ENCODE data around the gene CIART.
A peak's percentile ranks its signal among the peaks of the same experiment; 100 is the strongest.

- TF ChIP-seq, protein P1, sequence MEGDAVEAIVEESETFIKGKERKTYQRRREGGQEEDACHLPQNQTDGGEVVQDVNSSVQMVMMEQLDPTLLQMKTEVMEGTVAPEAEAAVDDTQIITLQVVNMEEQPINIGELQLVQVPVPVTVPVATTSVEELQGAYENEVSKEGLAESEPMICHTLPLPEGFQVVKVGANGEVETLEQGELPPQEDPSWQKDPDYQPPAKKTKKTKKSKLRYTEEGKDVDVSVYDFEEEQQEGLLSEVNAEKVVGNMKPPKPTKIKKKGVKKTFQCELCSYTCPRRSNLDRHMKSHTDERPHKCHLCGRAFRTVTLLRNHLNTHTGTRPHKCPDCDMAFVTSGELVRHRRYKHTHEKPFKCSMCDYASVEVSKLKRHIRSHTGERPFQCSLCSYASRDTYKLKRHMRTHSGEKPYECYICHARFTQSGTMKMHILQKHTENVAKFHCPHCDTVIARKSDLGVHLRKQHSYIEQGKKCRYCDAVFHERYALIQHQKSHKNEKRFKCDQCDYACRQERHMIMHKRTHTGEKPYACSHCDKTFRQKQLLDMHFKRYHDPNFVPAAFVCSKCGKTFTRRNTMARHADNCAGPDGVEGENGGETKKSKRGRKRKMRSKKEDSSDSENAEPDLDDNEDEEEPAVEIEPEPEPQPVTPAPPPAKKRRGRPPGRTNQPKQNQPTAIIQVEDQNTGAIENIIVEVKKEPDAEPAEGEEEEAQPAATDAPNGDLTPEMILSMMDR (IDR thresholded peaks at IDR 0.05), result peak; percentile 74
- TF ChIP-seq SIN3A (IDR thresholded peaks at IDR 0.05; ENCODE audit: borderline replicate concordance, low read depth, low read length) (no peak), MXI1 (IDR thresholded peaks at IDR 0.05; ENCODE audit: low read depth, low read length) (no peak), POLR2AphosphoS5 (IDR thresholded peaks at IDR 0.05; ENCODE audit: low read depth, low read length) (no peak), FOXM1 (IDR thresholded peaks at IDR 0.05; ENCODE audit: low read depth) (no peak), TAF1 (IDR thresholded peaks at IDR 0.05; ENCODE audit: borderline replicate concordance, low read depth, low read length) (no peak), USF1 (IDR thresholded peaks at IDR 0.05; ENCODE audit: borderline replicate concordance, low read depth) (no peak), YY1 (IDR thresholded peaks at IDR 0.05; ENCODE audit: low read depth) (no peak), RXRA (IDR thresholded peaks at IDR 0.05; ENCODE audit: borderline replicate concordance, low read depth) (no peak)
Measured at GRCh38 chr1:150281221-150281757, 1.1 kb upstream of the CIART start.
